Calu3 (cell line): ENCODE results near the gene DCHS2. TPM values are rescaled to one million over a fixed set of nuclear protein-coding genes. Genes with fewer than 3 reads are reported as not detected.

Experiments used
- BruUV-seq: library from RNA; stranded (reverse); fragments of 400-500 nt; replicated peaks from 2 replicates; lab custom pipeline; 2021; lab: Mats Ljungman, UMichigan
- CTCF ChIA-PET: fragments of 300-600 bp; sonication (Branson Sonifier 250); formaldehyde crosslinking; loops from one replicate; lab custom pipeline; 2022; ENCODE audit warnings: antibody characterized with exemption; lab: Charles Lee
- DNase-seq: peaks from one replicate; pipeline ENCODE4 v3.0.0; 2022
- H3K27ac Mint-ChIP-seq: one replicate; pipeline ENCODE4 v1.8.0; 2022; ENCODE audit warnings: mixed read lengths; ENCODE audit not compliant: unreplicated experiment
- H3K27me3 Mint-ChIP-seq: one replicate; pipeline ENCODE4 v1.8.0; 2022; ENCODE audit warnings: mixed read lengths; ENCODE audit not compliant: unreplicated experiment
- H3K36me3 Mint-ChIP-seq: one replicate; pipeline ENCODE4 v1.8.0; 2022; ENCODE audit warnings: mild to moderate bottlenecking, moderate library complexity, mixed read lengths; ENCODE audit not compliant: insufficient read depth, unreplicated experiment
- H3K4me1 Mint-ChIP-seq: one replicate; pipeline ENCODE4 v1.8.0; 2022; ENCODE audit warnings: mild to moderate bottlenecking, low read depth, mixed read lengths; ENCODE audit not compliant: unreplicated experiment
- H3K4me3 Mint-ChIP-seq: one replicate; pipeline ENCODE4 v1.8.0; 2022; ENCODE audit warnings: mild to moderate bottlenecking, low read depth, moderate library complexity, mixed read lengths; ENCODE audit not compliant: unreplicated experiment
- H3K9me3 Mint-ChIP-seq: one replicate; pipeline ENCODE4 v1.8.0; 2022; ENCODE audit warnings: low read depth, mixed read lengths; ENCODE audit not compliant: unreplicated experiment
- intact Hi-C: fragments of 100-400 bp; cut with micrococcal nuclease; formaldehyde crosslinking; loops from one replicate; pipeline ENCODE4 v1.10.0; 2022; ENCODE audit not compliant: unreplicated experiment
- total RNA-seq: library from RNA; stranded (reverse); gene quantifications from 2 replicates; pipeline ENCODE4 v1.2.3, GENCODE V29; 2022
- TF ChIP-seq, protein P1 (sequence below): fragments of 200-600 bp; IDR thresholded peaks from one replicate; pipeline ENCODE4 v1.8.0; 2022; ENCODE audit warnings: antibody characterized with exemption; ENCODE audit not compliant: unreplicated experiment

DCHS2 gene
- total RNA-seq, 1 experiment from 2014 or later, result 0.07 TPM

DNA sequence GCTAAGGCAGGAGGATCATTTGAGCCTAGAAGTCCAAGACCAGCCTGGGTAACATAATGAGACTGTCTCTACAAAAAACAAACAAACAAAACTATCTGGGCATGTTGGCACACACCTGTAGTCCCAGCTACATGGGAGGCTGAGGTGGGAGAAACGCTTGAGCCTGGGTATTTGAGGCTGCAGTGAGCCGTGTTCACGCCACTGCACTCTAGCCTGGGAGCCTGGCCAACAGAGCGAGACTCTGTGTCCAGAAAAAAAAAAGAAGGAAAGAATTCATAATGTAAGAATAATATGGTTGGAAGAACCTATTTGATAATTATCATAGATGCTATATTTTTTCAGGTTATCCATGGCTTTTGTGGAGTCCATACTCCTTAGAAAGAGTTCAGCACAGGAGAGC is 26.0 kb upstream of the DCHS2 start:
- intact Hi-C loops, result no loop called here
- Mint-ChIP-seq H3K9me3 (no peaks in the 10 kb centered on the region), H3K27me3 (no peaks in the 10 kb centered on the region), H3K27ac (no peak overlapping the region), H3K4me1 (no peaks in the 10 kb centered on the region), H3K36me3 (no peaks in the 10 kb centered on the region), H3K4me3 (no peak overlapping the region)
- no TSS peak for BruUV-seq
- CTCF ChIA-PET, result interaction anchor here (0.7 kb wide), 1 partner anchor 54 kb away, joined by 4 read pairs; no protein-coding TSS in a partner anchor
- no peak for DNase-seq
- TF ChIP-seq, protein P1, sequence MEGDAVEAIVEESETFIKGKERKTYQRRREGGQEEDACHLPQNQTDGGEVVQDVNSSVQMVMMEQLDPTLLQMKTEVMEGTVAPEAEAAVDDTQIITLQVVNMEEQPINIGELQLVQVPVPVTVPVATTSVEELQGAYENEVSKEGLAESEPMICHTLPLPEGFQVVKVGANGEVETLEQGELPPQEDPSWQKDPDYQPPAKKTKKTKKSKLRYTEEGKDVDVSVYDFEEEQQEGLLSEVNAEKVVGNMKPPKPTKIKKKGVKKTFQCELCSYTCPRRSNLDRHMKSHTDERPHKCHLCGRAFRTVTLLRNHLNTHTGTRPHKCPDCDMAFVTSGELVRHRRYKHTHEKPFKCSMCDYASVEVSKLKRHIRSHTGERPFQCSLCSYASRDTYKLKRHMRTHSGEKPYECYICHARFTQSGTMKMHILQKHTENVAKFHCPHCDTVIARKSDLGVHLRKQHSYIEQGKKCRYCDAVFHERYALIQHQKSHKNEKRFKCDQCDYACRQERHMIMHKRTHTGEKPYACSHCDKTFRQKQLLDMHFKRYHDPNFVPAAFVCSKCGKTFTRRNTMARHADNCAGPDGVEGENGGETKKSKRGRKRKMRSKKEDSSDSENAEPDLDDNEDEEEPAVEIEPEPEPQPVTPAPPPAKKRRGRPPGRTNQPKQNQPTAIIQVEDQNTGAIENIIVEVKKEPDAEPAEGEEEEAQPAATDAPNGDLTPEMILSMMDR, result no peak

DNA sequence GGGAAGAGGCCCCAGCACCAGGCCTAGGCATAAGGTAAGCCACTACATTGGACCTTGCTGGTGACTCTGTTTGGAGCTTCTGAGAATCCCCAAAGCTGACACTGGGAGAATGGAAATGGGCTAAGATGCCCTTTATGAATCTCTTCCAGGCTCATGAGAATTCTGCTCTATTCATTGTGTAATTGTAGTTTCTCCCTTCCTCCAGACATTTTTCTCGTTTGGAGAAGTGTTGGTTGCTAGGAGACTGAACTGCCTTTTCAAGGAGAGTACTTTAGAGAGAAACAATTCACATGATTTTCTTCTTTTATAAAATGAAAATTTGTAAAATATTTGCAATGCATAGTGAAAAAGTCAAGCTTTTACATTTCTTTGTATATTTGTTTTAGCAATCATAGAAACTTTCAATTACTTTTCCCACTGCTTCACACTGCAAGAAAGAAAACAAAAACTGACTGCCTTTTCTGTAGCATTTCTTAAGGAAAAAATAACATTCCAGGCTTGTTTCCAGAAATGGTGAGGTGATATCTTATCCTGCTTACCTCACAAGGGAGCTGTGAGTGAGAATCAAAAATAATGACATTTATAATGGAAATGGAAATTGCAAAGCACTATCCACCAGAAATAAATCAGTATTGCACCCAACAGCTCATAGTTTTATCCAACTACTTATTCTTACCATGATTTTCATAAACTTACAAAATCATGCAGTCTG is 24.9 kb upstream of the DCHS2 start:
- TF ChIP-seq, protein P1, result no peak
- H3K4me1 Mint-ChIP-seq, result no peaks in the 10 kb centered on the region
- H3K27ac Mint-ChIP-seq, result no peak overlapping the region
- BruUV-seq, result no TSS peak
- CTCF ChIA-PET, result no interaction called here
- no peaks in the 10 kb centered on the region for H3K9me3 Mint-ChIP-seq
- intact Hi-C loops, result no loop called here
- no peaks in the 10 kb centered on the region for H3K36me3 Mint-ChIP-seq
- H3K4me3 Mint-ChIP-seq, result no peak overlapping the region
- DNase-seq, result no peak
- no peaks in the 10 kb centered on the region for H3K27me3 Mint-ChIP-seq

DNA sequence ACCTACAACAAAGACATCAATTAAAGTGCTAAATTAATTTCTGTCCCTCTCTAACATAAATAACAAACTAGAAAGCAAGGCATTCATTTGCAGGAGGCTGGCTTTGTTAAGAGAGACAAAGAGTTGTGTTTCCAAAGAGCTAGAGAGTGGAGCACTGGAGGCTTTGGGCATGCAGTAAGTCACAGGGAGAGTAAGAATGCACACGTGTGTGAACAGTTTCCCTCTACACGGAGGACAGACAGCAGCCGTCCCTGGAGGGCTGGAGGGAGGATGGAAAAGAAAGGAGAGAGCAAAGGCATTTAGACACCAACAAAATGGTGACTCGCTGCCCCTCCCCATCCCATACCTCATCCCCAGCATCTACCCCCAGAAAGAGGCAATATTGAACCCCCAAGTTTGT is 20.4 kb upstream of the DCHS2 start:
- Mint-ChIP-seq H3K4me3 (no peak overlapping the region), H3K9me3 (no peaks in the 10 kb centered on the region), H3K27ac (no peak overlapping the region), H3K27me3 (no peaks in the 10 kb centered on the region), H3K4me1 (peaks cover 17% of the 10 kb centered on the region), H3K36me3 (peaks cover 5% of the 10 kb centered on the region)
- TF ChIP-seq, protein P1, result no peak
- BruUV-seq, result no TSS peak
- DNase-seq, result no peak
- intact Hi-C loops, result no loop called here
- CTCF ChIA-PET, result no interaction called here

DNA sequence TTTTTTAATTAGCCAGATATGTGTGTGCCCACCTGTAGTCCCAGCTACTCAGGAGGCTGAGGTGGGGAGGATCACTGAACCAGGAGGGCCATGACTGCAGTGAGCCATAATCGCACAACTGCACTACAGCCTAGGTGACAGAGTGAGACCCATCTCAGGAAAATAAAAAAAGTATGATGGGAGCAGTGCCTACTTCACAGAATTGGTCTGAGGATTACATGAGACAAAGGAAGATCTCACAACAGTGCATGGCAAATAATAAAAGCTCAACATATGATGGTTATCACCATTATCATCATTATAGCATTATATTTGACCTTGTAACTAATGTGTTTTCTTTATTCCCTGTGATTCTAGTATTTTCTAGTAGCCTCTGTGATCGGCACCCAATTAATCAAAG is 19.9 kb upstream of the DCHS2 start:
- DNase-seq, result no peak
- intact Hi-C loops, result no loop called here
- Mint-ChIP-seq H3K27me3 (no peaks in the 10 kb centered on the region), H3K36me3 (peaks cover 7% of the 10 kb centered on the region), H3K27ac (no peak overlapping the region), H3K4me3 (no peak overlapping the region), H3K9me3 (no peaks in the 10 kb centered on the region), H3K4me1 (peaks cover 21% of the 10 kb centered on the region)
- TF ChIP-seq, protein P1, result no peak
- no TSS peak for BruUV-seq
- CTCF ChIA-PET, result no interaction called here
